ENCODE results near the gene TBCEL.

The TBCEL gene

GRCh38 chr11:121138259-121138658 lies 114.4 kb downstream of the TBCEL start:
- no peak for DNase-seq (ENCODE audit: low read depth in 3 of 3)

DNA sequence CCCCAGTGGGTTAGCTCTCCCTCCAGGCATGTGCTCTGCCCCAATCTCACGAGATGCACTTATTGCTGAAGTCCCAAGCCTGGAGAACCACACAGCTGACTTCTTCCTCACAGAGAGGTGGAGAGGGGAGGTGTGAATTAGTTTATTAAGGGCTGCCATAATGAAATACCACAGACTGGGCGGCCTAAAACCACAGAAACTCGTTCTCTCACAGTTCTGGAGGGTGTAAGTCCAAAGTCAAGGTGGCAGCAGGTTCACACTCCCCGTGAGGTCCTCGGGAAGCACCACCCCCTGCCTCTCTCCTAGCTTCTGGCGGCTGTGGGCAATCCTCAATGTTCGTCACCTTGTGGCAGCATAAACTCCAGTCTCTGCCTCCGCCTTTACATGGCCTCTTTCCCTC lies 116.5 kb downstream of the TBCEL start:
- DNase-seq (ENCODE audit: low read depth in 3 of 3), result no peak

All from stimulated activated CD4-positive, alpha-beta T cell treated with anti-CD3 and anti-CD28 coated beads, TNF-alpha, amount 100 ng/mL, for 24 hours (primary cell).